ENCODE data around the gene ARHGAP26.
"Not testable (repeated sequence)": the region's sequence is repeated elsewhere in the genome, so short reads cannot be mapped to it uniquely, and the experiment has no call there.

Gene ARHGAP26

GRCh38 chr5:143106174-143106573, 336.0 kb downstream of the ARHGAP26 start:
- no peak for DNase-seq (ENCODE audit: low read depth in 2 of 2, low spot score in 1 of 2)

- DNase-seq (ENCODE audit: low read depth in 2 of 2, low spot score in 1 of 2): no peak
Observed at GRCh38 chr5:143108498-143109128, 338.4 kb downstream of the ARHGAP26 start.

DNA sequence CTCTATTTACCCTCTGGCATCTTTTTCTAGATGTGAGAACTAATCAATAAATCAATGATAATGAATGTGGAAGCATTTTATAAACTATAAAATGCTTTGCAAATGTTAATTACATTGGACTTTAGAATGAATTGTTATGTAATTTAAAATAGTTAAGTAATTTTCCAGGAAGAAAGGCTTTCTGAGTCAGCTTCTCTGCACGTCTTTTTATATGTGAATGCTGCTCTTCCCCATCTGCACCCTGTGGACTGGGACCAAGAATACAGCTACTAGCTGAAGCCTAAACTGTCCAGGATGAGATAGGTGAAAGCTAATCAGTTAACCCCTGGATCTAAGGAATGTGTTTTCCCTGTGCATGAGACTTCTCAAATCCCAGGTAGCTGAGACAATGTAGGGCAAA, 340.4 kb downstream of the ARHGAP26 start:
- no peak for DNase-seq (ENCODE audit: low read depth in 2 of 2, low spot score in 1 of 2)

DNA sequence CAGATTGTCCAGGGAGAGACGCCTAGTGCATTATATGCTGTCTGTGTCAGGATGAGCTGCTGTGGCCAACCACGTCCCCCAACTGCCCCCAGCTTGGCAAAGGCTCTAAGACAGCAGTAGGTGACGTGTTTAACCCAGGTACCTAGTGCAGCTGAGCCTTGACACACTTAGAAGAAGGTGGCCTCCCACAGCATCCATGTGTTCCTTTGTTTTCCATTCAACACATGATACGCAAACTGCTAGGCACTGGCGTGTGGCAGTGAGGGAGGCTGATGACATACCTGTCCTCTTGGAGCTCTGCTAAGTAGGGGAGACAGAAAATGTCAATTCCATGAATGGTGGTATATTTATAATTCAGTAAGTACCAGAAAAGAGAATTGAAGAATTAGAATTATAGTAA, 341.6 kb downstream of the ARHGAP26 start:
- DNase-seq (ENCODE audit: low read depth in 2 of 2, low spot score in 1 of 2): no peak

GRCh38 chr5:143113461-143113860, 343.3 kb downstream of the ARHGAP26 start:
- no peak for DNase-seq (ENCODE audit: low read depth in 2 of 2, low spot score in 1 of 2)

- DNase-seq (ENCODE audit: low read depth in 2 of 2, low spot score in 1 of 2): no peak
Observed at GRCh38 chr5:143114481-143114880, 344.3 kb downstream of the ARHGAP26 start.

DNA sequence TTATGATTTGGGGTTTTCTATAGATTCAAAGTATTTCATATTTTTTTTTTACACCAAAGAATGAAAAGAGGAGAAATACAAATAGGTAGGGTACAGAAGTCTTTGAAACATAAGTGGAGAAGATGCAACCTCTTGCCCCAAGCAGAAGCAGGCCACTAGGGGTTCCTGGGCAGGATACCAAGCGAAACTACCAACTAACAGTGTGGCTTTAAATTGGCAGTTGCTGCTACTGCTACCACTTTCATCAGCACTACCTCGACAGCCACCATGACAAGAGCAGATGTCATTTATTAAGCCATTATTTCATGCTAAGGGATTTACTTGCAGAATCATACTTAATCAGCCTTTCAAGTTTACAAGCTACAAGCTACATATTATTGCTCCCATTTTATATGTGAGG, 345.2 kb downstream of the ARHGAP26 start:
- no peak for DNase-seq (ENCODE audit: low read depth in 2 of 2, low spot score in 1 of 2)

DNA sequence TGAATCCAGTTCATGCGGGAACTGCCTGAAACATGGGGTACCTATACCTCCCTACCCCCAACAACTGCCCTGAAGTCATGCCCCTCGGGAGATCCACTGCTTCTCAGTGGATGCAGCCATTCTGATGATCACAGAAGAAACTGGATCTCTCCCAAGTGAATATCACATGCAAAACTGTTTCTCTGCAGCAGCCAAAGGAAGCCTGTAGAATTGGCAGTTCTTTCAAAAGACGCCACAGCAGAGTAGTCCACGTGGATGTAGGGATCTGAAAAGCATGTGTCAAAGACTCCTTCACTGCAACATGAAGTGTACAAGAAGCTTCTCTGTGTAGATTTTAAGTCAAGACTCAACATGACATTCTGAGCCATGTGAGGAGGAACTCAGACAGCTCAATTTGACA, 346.6 kb downstream of the ARHGAP26 start:
- no peak for DNase-seq (ENCODE audit: low read depth in 2 of 2, low spot score in 1 of 2)

DNA sequence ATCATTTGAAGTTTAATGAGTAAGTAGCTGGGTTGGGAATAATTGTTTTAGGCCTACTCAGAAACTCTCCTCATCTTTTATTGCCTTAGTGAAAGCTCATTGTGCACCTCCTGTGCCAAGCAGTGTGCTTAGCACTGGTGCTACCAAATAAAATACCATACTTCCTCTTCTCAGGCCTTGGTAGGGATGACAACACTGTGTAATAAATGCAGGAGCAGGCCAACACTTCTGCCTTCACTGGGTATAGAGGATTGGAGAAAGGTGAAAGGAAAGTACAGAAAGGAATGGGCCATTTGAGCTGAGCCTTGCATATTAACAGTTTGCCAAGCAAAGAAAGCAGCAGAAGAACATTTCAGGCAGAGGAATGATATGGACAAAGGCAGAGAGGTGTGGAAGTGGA, 347.6 kb downstream of the ARHGAP26 start:
- DNase-seq (ENCODE audit: low read depth in 2 of 2, low spot score in 1 of 2): no peak

DNA sequence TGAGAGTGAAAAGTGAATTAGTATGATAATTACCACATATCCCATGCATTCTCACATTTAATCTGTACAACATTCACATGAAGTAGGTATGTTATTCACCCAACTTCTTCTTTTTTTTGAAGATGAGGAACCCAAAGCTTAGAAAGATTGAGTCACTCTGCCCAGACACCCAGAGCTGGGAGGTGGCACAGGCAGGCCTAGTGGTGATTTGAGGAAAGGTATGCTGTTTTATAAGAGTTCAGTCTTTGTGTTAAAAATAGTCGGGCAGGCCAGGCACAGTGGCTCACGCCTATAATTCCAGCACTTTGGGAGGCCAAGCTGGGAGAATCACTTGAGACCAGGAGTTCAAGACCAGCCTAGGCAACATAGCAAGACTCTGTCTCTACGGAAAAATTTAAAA, 348.0 kb downstream of the ARHGAP26 start:
- DNase-seq (ENCODE audit: low read depth in 2 of 2, low spot score in 1 of 2): no peak

DNA sequence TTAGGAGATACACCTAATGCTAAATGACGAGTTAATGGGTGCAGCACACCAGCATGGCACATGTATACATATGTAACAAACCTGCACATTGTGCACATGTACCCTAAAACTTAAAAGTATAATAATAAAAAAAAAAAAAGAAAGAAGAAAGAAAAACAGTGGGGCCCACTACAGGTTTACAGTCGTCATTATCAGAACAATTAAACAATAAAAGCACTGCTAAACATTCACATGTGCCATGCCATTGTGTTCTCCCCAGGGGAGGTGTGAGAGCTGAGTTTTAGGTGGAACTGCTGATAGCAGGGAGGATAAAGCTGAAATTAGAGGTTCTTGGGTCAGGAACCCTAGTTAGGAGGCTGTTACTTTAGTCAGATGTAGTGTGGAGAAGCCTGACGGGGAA, 348.6 kb downstream of the ARHGAP26 start:
- not testable (repeated sequence) for DNase-seq (ENCODE audit: low read depth in 2 of 2, low spot score in 1 of 2)

DNA sequence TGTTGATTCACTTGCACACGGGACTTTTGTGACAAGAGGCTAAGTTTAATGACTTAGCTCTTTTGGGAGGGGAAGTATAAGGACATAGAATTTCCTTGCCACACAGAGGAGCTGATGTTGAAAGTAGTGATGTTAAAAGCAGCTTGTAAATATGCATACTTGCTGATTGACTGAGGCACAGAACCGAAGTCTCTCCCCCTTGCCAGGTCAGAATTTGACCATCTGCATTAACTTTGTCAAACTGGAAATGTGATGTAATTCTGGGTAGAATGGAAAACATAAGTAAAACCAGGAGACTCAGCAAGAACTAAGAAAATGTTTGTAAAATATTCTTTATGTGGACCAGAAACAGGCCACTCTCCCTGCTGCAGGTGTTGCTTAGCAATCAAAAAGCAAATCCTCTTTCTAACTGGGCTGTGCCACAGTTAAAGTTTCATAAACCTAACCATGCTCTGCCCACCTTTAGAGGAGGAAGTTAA, 349.2 kb downstream of the ARHGAP26 start:
- DNase-seq (ENCODE audit: low read depth in 2 of 2, low spot score in 1 of 2): no peak

GRCh38 chr5:143119881-143120341, 349.7 kb downstream of the ARHGAP26 start:
- DNase-seq (ENCODE audit: low read depth in 2 of 2, low spot score in 1 of 2): no peak

DNA sequence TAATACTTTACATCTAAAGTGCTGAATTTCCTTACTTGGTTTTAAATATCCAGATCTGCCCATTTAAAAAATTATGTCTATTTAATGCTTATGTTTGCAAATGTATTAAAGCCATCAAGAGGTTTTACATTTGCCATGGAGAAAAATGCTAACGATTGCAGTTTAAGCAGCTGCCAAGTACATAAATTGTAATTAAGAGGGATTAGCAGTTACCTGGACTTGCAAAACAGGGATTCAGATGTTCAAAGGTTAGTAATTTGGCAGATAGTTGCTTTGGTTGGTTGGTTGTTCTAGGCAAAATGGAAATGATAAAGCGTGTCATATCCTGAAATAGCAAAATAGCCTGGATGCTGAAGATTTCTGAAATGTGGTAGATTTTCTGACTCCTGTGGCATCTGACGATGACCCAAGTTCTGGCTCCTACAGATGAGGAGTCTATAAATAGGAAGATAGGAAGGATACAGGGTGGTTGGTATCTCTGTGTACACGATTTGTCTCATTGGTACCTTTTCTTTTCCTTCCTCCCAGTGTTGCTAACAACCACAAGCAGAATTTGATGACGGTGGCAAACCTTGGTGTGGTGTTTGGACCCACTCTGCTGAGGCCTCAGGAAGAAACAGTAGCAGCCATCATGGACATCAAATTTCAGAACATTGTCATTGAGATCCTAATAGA, 350.4 kb downstream of the ARHGAP26 start:
- no peak for DNase-seq (ENCODE audit: low read depth in 2 of 2, low spot score in 1 of 2)

GRCh38 chr5:143121135-143121475, 350.9 kb downstream of the ARHGAP26 start:
- no peak for DNase-seq (ENCODE audit: low read depth in 2 of 2, low spot score in 1 of 2)

DNA sequence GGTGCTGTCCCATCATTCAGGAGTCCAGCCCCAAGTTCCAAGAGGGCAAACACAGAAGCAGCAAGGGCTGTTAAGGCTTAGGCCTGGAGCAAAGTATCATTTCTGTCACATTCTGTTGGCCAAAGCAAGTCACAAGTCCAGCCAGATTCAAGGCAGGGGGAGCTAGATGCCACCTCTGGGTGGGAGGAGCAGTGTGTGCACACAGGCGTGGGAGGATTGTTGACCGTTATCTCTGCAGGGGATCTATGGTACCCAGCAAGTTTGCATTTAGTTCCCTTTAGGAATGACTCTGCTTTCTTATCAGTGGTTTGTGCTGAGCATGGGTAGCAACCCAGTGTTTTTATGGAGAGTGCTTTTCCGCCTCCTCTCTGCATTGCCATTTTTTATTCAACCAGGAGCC, 354.4 kb downstream of the ARHGAP26 start:
- no peak for DNase-seq (ENCODE audit: low read depth in 2 of 2, low spot score in 1 of 2)

DNA sequence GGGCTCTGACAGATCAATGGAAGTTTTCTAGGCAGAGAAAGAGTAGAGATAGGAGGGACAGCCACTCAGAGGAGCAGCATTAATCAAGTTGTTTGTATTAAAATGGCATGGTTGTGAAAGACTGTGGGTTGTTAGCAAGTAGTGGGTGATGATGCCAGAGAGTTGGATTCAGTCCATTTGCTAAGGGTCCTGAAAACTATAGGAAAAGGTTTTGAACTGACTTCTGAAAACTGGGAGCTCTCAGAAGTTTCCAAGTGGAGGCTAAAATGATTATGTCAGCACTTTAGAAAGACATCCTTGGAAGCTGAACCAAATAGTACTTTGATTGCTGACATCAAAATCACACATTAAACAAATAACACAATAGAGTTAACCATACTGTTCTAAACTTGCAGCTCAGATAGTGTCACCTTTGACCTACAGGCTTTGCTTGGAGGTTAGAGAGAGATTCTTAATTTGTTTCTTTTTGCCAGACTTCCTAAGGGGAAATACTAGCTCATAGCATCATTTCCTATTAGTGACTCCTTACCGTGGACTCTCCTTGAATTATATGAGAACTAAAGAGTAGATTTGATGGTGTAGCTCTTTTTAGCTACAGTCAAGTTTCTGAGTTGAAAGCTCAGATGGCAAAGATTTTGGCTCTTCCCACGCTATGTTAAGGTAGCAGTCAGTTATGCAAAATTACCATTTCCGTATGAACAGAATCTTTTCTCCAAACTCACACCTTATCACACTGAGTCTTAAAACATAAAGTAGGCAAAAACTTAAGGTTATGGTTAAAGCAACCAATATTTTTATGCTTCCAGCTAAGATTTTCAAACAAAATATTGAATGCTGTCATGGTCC, 356.2 kb downstream of the ARHGAP26 start:
- no peak for DNase-seq (ENCODE audit: low read depth in 2 of 2, low spot score in 1 of 2)

- DNase-seq (ENCODE audit: low read depth in 2 of 2, low spot score in 1 of 2): no peak
Observed at GRCh38 chr5:143128412-143129071, 358.4 kb downstream of the ARHGAP26 start.

DNA sequence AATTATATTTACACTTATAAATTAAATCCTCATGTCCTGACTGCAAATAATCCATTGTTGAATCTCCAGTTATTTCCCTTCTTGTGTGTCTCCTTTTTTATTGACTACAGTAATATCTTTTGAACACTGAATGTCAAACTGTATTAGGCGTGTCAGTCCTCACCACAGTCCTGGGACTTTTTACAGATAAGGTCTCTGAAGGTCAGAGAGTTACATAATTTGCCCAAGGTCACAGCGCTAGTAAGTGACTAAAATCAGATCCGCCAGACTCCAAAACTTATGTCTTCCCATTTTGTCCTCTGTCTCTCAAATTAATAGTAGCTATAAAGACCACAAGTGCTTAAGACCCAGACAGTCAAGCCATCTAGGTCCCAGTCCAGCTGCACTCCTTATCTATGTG, 359.0 kb downstream of the ARHGAP26 start:
- no peak for DNase-seq (ENCODE audit: low read depth in 2 of 2, low spot score in 1 of 2)

DNA sequence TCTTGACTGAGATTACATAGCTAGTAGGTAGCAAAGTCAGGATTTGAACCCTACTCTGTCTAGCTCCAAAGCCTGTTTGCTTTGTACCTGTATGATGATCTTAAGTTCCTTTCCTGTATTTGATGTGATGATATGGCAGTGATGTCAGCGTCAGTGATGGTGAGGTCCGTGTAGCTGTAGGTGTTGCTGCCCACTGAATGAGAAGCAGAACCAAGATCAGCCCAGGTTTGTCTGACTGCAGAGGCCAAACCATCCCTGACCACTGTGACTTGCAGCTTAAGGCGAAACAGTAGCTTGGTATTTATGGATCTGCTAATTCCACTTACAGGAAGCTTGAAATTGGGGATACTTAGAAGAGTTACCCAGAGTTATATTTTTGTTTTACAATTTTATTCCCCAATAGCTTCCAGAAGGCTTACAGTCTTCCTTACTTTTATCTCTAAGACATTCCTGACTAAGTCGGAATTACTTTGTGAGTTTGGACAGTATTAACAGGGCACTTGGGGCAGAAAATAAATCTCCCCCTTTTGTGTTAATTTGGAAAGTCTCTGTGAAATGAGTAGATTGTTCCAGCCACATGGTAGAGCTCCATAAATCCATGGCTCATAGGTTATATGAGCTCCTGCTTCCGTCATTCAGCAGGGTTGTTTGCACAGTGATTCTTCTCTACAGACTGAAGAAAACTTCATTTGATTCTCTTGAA, 359.9 kb downstream of the ARHGAP26 start:
- DNase-seq (ENCODE audit: low read depth in 2 of 2, low spot score in 1 of 2): no peak
